T-helper 17 cell (primary cell): ENCODE measurements around the gene SPTBN1. TPM values are rescaled to one million over a fixed set of nuclear protein-coding genes. Genes with fewer than 3 reads are reported as not detected.
A peak's percentile ranks its signal among the peaks of the same experiment; 100 is the strongest.

Experiments used
- ATAC-seq: fragments of 150-1000 bp; cut with Tn5 transposase; 2 replicates; pipeline ENCODE4 v1.10.0; 2021; ENCODE audit warnings: mild to moderate bottlenecking, moderate library complexity
- DNase-seq, 3 donors: peaks; one replicate each; pipeline versions ENCODE4 v3.0.0 to v3.0.0-alpha.2; 2020 to 2021
- H3K9me3 ChIP-seq: one replicate; pipeline ENCODE4 v1.7.0; 2013; ENCODE audit warnings: low read length, mild to moderate bottlenecking; ENCODE audit not compliant: control insufficient read depth, poor library complexity, severe bottlenecking
- H3K27ac Mint-ChIP-seq: one replicate; pipeline ENCODE4 v1.8.0; 2022; ENCODE audit warnings: mild to moderate bottlenecking, moderate library complexity, mixed read lengths
- H3K27me3 Mint-ChIP-seq: one replicate; pipeline ENCODE4 v1.8.0; 2022; ENCODE audit warnings: mixed read lengths
- H3K36me3 Mint-ChIP-seq: one replicate; pipeline ENCODE4 v1.8.0; 2022; ENCODE audit warnings: low read depth, mixed read lengths
- H3K4me1 Mint-ChIP-seq: one replicate; pipeline ENCODE4 v1.8.0; 2022; ENCODE audit warnings: mild to moderate bottlenecking, mixed read lengths
- H3K4me3 Mint-ChIP-seq: one replicate; pipeline ENCODE4 v1.8.0; 2022; ENCODE audit warnings: mild to moderate bottlenecking, moderate library complexity, mixed read lengths
- total RNA-seq, 4 donors: library from RNA in 2 of 4; stranded (reverse) in 2 of 4; gene quantifications; one replicate each; pipeline ENCODE4 v1.2.3 and lab custom pipeline; 2022 to 2026

The SPTBN1 gene
- total RNA-seq, 2 donors from 2014 or later = 187 to 195 TPM

- peaks cover 20% of the 10 kb centered on the region for H3K36me3 Mint-ChIP-seq
- ATAC-seq = no peak
- no peaks in the 10 kb centered on the region for H3K27me3 Mint-ChIP-seq
- DNase-seq = no peak
- no peaks in the 10 kb centered on the region for H3K9me3 ChIP-seq
- no peak overlapping the region for H3K4me3 Mint-ChIP-seq
- peak overlapping the region; percentile 72 for H3K27ac Mint-ChIP-seq
- H3K4me1 Mint-ChIP-seq = peaks cover 10% of the 10 kb centered on the region
Observed at GRCh38 chr2:54666634-54667265, 210.6 kb downstream of the SPTBN1 start.

- Mint-ChIP-seq H3K4me1 (peaks cover 10% of the 10 kb centered on the region), H3K27me3 (no peaks in the 10 kb centered on the region), H3K4me3 (no peak overlapping the region), H3K27ac (peak overlapping the region; percentile 72), H3K36me3 (peaks cover 20% of the 10 kb centered on the region)
- H3K9me3 ChIP-seq = no peaks in the 10 kb centered on the region
- ATAC-seq (no peak), DNase-seq (no peak)
Observed at GRCh38 chr2:54667266-54667639, 211.1 kb downstream of the SPTBN1 start.

- H3K9me3 ChIP-seq = no peaks in the 10 kb centered on the region
- Mint-ChIP-seq H3K27me3 (no peaks in the 10 kb centered on the region), H3K27ac (peak overlapping the region; percentile 72), H3K36me3 (peaks cover 17% of the 10 kb centered on the region), H3K4me3 (peak overlapping the region; percentile 49), H3K4me1 (peaks cover 12% of the 10 kb centered on the region)
- no peak for DNase-seq
- no peak for ATAC-seq
Observed at GRCh38 chr2:54667726-54668650, 211.9 kb downstream of the SPTBN1 start.

GRCh38 chr2:54668711-54669110 lies 212.6 kb downstream of the SPTBN1 start:
- DNase-seq (no peak), ATAC-seq (no peak)
- no peaks in the 10 kb centered on the region for H3K9me3 ChIP-seq
- H3K36me3 Mint-ChIP-seq = peaks cover 17% of the 10 kb centered on the region
- peaks cover 17% of the 10 kb centered on the region for H3K4me1 Mint-ChIP-seq
- no peak overlapping the region for H3K4me3 Mint-ChIP-seq
- no peaks in the 10 kb centered on the region for H3K27me3 Mint-ChIP-seq
- H3K27ac Mint-ChIP-seq = peak overlapping the region; percentile 72

- Mint-ChIP-seq H3K4me3 (no peak overlapping the region), H3K27ac (peak overlapping the region; percentile 68), H3K4me1 (peaks cover 17% of the 10 kb centered on the region), H3K36me3 (peaks cover 17% of the 10 kb centered on the region), H3K27me3 (peaks cover 6% of the 10 kb centered on the region)
- no peak for DNase-seq
- no peak for ATAC-seq
- no peaks in the 10 kb centered on the region for H3K9me3 ChIP-seq
Observed at GRCh38 chr2:54669677-54670484, 213.8 kb downstream of the SPTBN1 start.

- ATAC-seq = no peak
- Mint-ChIP-seq H3K36me3 (peaks cover 17% of the 10 kb centered on the region), H3K4me3 (peak overlapping the region; percentile 25), H3K27ac (peak overlapping the region; percentile 68), H3K27me3 (peaks cover 6% of the 10 kb centered on the region), H3K4me1 (peaks cover 15% of the 10 kb centered on the region)
- no peaks in the 10 kb centered on the region for H3K9me3 ChIP-seq
- no peak for DNase-seq
Observed at GRCh38 chr2:54670485-54671009, 214.4 kb downstream of the SPTBN1 start.

GRCh38 chr2:54671010-54671409 lies 214.9 kb downstream of the SPTBN1 start:
- no peak for DNase-seq
- Mint-ChIP-seq H3K36me3 (peaks cover 17% of the 10 kb centered on the region), H3K4me3 (peak overlapping the region; percentile 25), H3K27me3 (peaks cover 6% of the 10 kb centered on the region), H3K27ac (peak overlapping the region; percentile 68), H3K4me1 (peaks cover 14% of the 10 kb centered on the region)
- ATAC-seq = no peak
- no peaks in the 10 kb centered on the region for H3K9me3 ChIP-seq

- DNase-seq (no peak), ATAC-seq (no peak)
- peaks cover 11% of the 10 kb centered on the region for H3K27me3 Mint-ChIP-seq
- peaks cover 12% of the 10 kb centered on the region for H3K4me1 Mint-ChIP-seq
- H3K9me3 ChIP-seq = no peaks in the 10 kb centered on the region
- H3K4me3 Mint-ChIP-seq = no peak overlapping the region
- H3K27ac Mint-ChIP-seq = peak overlapping the region; percentile 87
- peaks cover 11% of the 10 kb centered on the region for H3K36me3 Mint-ChIP-seq
Observed at GRCh38 chr2:54671875-54672589, 215.9 kb downstream of the SPTBN1 start.

GRCh38 chr2:54672590-54673456 lies 216.7 kb downstream of the SPTBN1 start:
- peak; percentile 29 for ATAC-seq
- H3K4me3 Mint-ChIP-seq = peak overlapping the region; percentile 39
- peaks cover 13% of the 10 kb centered on the region for H3K4me1 Mint-ChIP-seq
- DNase-seq = no peak
- H3K27ac Mint-ChIP-seq = peak overlapping the region; percentile 87
- peaks cover 16% of the 10 kb centered on the region for H3K27me3 Mint-ChIP-seq
- H3K36me3 Mint-ChIP-seq = peaks cover 6% of the 10 kb centered on the region
- no peaks in the 10 kb centered on the region for H3K9me3 ChIP-seq

GRCh38 chr2:54673501-54673998 lies 217.4 kb downstream of the SPTBN1 start:
- peak; percentile 79 for ATAC-seq
- Mint-ChIP-seq H3K27me3 (peaks cover 16% of the 10 kb centered on the region), H3K27ac (peak overlapping the region; percentile 87), H3K4me1 (peaks cover 13% of the 10 kb centered on the region), H3K36me3 (peaks cover 2% of the 10 kb centered on the region), H3K4me3 (peak overlapping the region; percentile 39)
- peak in 1 of 3 donors; percentile 21 for DNase-seq
- H3K9me3 ChIP-seq = no peaks in the 10 kb centered on the region

GRCh38 chr2:54675281-54675680 lies 219.2 kb downstream of the SPTBN1 start:
- H3K27me3 Mint-ChIP-seq = peaks cover 18% of the 10 kb centered on the region

More at GRCh38 chr2:54675281-54675680, 219.2 kb downstream of the SPTBN1 start:
- H3K27ac Mint-ChIP-seq = no peak overlapping the region
- no peak overlapping the region for H3K4me3 Mint-ChIP-seq
- DNase-seq (no peak), ATAC-seq (no peak)
- H3K9me3 ChIP-seq = no peaks in the 10 kb centered on the region
- peaks cover 17% of the 10 kb centered on the region for H3K4me1 Mint-ChIP-seq
- no peaks in the 10 kb centered on the region for H3K36me3 Mint-ChIP-seq
